Spleen (tissue), 11 donors: ENCODE measurements around the gene KHDC4. TPM values are rescaled to one million over a fixed set of nuclear protein-coding genes. Genes with fewer than 3 reads are reported as not detected.
"Not testable (repeated sequence)": the region's sequence is repeated elsewhere in the genome, so short reads cannot be mapped to it uniquely, and the experiment has no call there.

ENCODE experiments used
- DNase-seq: peaks from one replicate; pipeline ENCODE4 v3.0.0-alpha.2; 2020
- H3K27ac ChIP-seq, 8 donors: fragments of 200-600 bp; sonication (generic) in 7 of 8; 1 replicate in 4 of 8; 2 replicates in 4 of 8; pipeline versions ENCODE4 v1.5.0 to v1.8.0; 2016 to 2021; ENCODE audit warnings: inconsistent platforms in 4 of 8, mild to moderate bottlenecking in 4 of 8, moderate library complexity in 1 of 8
- H3K27me3 ChIP-seq, 7 donors: fragments of 200-600 bp; sonication (generic) in 6 of 7; replicated peaks in 1 of 7; 1 replicate in 4 of 7; 2 replicates in 3 of 7; pipeline versions ENCODE4 v1.5.0 to v1.8.0; 2016 to 2021; ENCODE audit warnings: inconsistent platforms in 3 of 7, mild to moderate bottlenecking in 1 of 7
- H3K36me3 ChIP-seq, 6 donors: fragments of 200-600 bp; sonication (generic) in 5 of 6; 1 replicate in 4 of 6; 2 replicates in 2 of 6; pipeline versions ENCODE4 v1.5.0 to v1.8.0; 2016 to 2021; ENCODE audit warnings: inconsistent platforms in 2 of 6
- H3K4me1 ChIP-seq, 6 donors: fragments of 200-600 bp; sonication (generic) in 5 of 6; 1 replicate in 3 of 6; 2 replicates in 3 of 6; pipeline versions ENCODE4 v1.5.0 to v1.8.0; 2016 to 2021; ENCODE audit warnings: inconsistent platforms in 3 of 6
- H3K4me3 ChIP-seq, 8 donors: fragments of 200-600 bp; sonication (generic) in 7 of 8; 1 replicate in 4 of 8; 2 replicates in 4 of 8; pipeline versions ENCODE4 v1.5.0 to v1.8.0; 2016 to 2021; ENCODE audit warnings: inconsistent platforms in 4 of 8, mild to moderate bottlenecking in 4 of 8, moderate library complexity in 2 of 8
- H3K9me3 ChIP-seq, 8 donors: fragments of 200-600 bp; sonication (generic) in 7 of 8; 1 replicate in 4 of 8; 2 replicates in 4 of 8; pipeline versions ENCODE4 v1.5.0 to v1.8.0; 2016 to 2021; ENCODE audit warnings: inconsistent platforms in 4 of 8
- CTCF ChIP-seq, 11 experiments: fragments of 200-600 bp in 7 of 11; fragments of 450-650 bp in 4 of 11; sonication (generic) in 4 of 11; IDR thresholded peaks in 8 of 11; conservative IDR thresholded peaks in 3 of 11; 1 replicate in 7 of 11; 2 replicates in 4 of 11; pipeline versions ENCODE4 v1.4.0 to v1.8.0; 2016 to 2021; ENCODE audit warnings: antibody characterized with exemption in 11 of 11, inconsistent platforms in 4 of 11, mild to moderate bottlenecking in 1 of 11
- POLR2A ChIP-seq, 3 donors: fragments of 450-650 bp; IDR thresholded peaks; one replicate each; pipeline ENCODE4 v1.5.1; 2017; ENCODE audit warnings: antibody characterized with exemption in 3 of 3, mild to moderate bottlenecking in 1 of 3
- POLR2AphosphoS5 ChIP-seq, 3 donors: sonication (generic); formaldehyde crosslinking; IDR thresholded peaks; one replicate each; pipeline ENCODE4 v1.5.1; 2017; ENCODE audit warnings: antibody characterized with exemption in 3 of 3
- WGBS, 5 donors: extraction: QIAGEN DNeasy Blood & Tissue Kit in 3 of 5; methylation state at CpG; one replicate each; pipeline versions ENCODE4 v1.1.5 to v1.1.7; 2013 to 2018; 5-methylcytosine and 5-hydroxymethylcytosine counted together
- intact Hi-C: fragments of 100-400 bp; cut with DNase I; formaldehyde crosslinking; loops from one replicate; pipeline ENCODE4 v1.15.0; 2023; ENCODE audit warnings: low total_unique reads
- polyA plus RNA-seq, 3 donors: library from polyadenylated mRNA; stranded (reverse); fragments of 200-250 nt; gene quantifications; one replicate each; pipeline ENCODE4 v1.2.1, GENCODE V29; 2013
- total RNA-seq, 7 donors: library from RNA; depleted of rRNA in 3 of 7; stranded (reverse); fragments of >200 nt in 3 of 7; fragmentation: NEBNext Ultra II Directional in 4 of 7; extraction: Animal tissue kit (Norgen Biotek cat#: 25700) in 4 of 7; gene quantifications; one replicate each; pipeline versions ENCODE4 v1.1.0 to v1.2.1, GENCODE V29; 2016 to 2021
- donor health status: healthy with polysubstance abuse.
- donor health status: DM: no; HTN: no; CAD: no; lungs with moderate emphysema.
- donor health status: DM: no; HTN: no; CAD: no.
- donor health status: Bipolar disorder and iron deficiency.
- donor health status: healthy.
- donor health status: DM: no; HTN: no; CAD: no.
- donor health status: DM: yes; HTN: yes; CAD: no.

Gene KHDC4
- total and polyA plus RNA-seq, 10 donors = 24.9 to 70.5 (median 50.7) TPM

GRCh38 chr1:155931332-155932038 lies 2.7 kb downstream of the KHDC4 start:
- Histone ChIP-seq H3K4me3 (peak overlapping the region in 4 of 8 donors; percentile 3 to 31 (median 16)), H3K4me1 (peaks cover 37 to 68% (median 52%) of the 10 kb centered on the region in 6 donors), H3K9me3 (no peaks in the 10 kb centered on the region), H3K27me3 (no peaks in the 10 kb centered on the region), H3K27ac (peak overlapping the region in 1 of 8 donors; percentile 28), H3K36me3 (peaks cover 0 to 71% (median 57%) of the 10 kb centered on the region in 6 donors)
- WGBS, 5 donors = 66 to 92% (median 80%) methylated on average over 7 of the region's 7 CpGs
- peak; percentile 39 for DNase-seq
- TF ChIP-seq CTCF (IDR thresholded peaks at IDR 0.05 in 8 of 11, conservative IDR thresholded peaks at IDR 0.05 in 3 of 11) (no peak), POLR2A (IDR thresholded peaks at IDR 0.05) (no peak), POLR2AphosphoS5 (IDR thresholded peaks at IDR 0.05) (no peak)
- intact Hi-C loops = no loop called here

- Histone ChIP-seq H3K36me3 (peaks cover 3 to 78% (median 65%) of the 10 kb centered on the region in 6 donors), H3K4me1 (peaks cover 37 to 68% (median 52%) of the 10 kb centered on the region in 6 donors), H3K27ac (peak overlapping the region in 1 of 8 donors; percentile 28), H3K4me3 (peak overlapping the region in 2 of 8 donors; percentile 21 to 31)
- H3K27me3 ChIP-seq, H3K9me3 ChIP-seq, intact Hi-C loops: not testable (repeated sequence)
- WGBS, 5 donors = 80 to 90% (median 85%) methylated on average over 10 of the region's 10 CpGs
- DNase-seq = peak; percentile 16
These were observed 3.5 kb downstream of the KHDC4 start for GRCh38 chr1:155930725-155931124.

- Histone ChIP-seq H3K4me3 (no peak overlapping the region), H3K36me3 (peaks cover 6 to 95% (median 81%) of the 10 kb centered on the region in 6 donors), H3K27me3 (no peaks in the 10 kb centered on the region), H3K4me1 (peaks cover 33 to 58% (median 44%) of the 10 kb centered on the region in 6 donors), H3K9me3 (no peaks in the 10 kb centered on the region), H3K27ac (no peak overlapping the region)
- no peak for DNase-seq
- 74 to 87% (median 83%) methylated on average over 5 of the region's 5 CpGs for WGBS, 5 donors
- TF ChIP-seq POLR2A (IDR thresholded peaks at IDR 0.05) (no peak), CTCF (IDR thresholded peaks at IDR 0.05 in 8 of 11, conservative IDR thresholded peaks at IDR 0.05 in 3 of 11) (no peak), POLR2AphosphoS5 (IDR thresholded peaks at IDR 0.05) (no peak)
- intact Hi-C loops = no loop called here
These were observed 5.2 kb downstream of the KHDC4 start for GRCh38 chr1:155929057-155929456.

- H3K4me3 ChIP-seq = no peak overlapping the region
- TF ChIP-seq CTCF (IDR thresholded peaks at IDR 0.05 in 8 of 11, conservative IDR thresholded peaks at IDR 0.05 in 3 of 11) = no peak
- no peak for TF ChIP-seq POLR2AphosphoS5 (IDR thresholded peaks at IDR 0.05)
- no peak for TF ChIP-seq POLR2A (IDR thresholded peaks at IDR 0.05)
- 97 to 100% (median 99%) methylated on average over 2 of the region's 2 CpGs for WGBS, 5 donors
These were observed 8.7 kb downstream of the KHDC4 start for GRCh38 chr1:155925506-155925905.

More at GRCh38 chr1:155925506-155925905, 8.7 kb downstream of the KHDC4 start:
- Histone ChIP-seq H3K27me3 (no peaks in the 10 kb centered on the region), H3K27ac (no peak overlapping the region), H3K4me1 (peaks cover 4 to 23% (median 12%) of the 10 kb centered on the region in 6 donors), H3K36me3 (peaks cover 6 to 100% (median 96%) of the 10 kb centered on the region in 6 donors), H3K9me3 (no peaks in the 10 kb centered on the region)
- intact Hi-C loops = no loop called here
- no peak for DNase-seq
